ENCODE measurements around the gene TEC.

The TEC gene

GRCh38 chr4:48267574-48267973 is 2.1 kb downstream of the TEC start:
- no peak for DNase-seq

GRCh38 chr4:48266781-48267180 is 2.9 kb downstream of the TEC start:
- no peak for DNase-seq

DNA sequence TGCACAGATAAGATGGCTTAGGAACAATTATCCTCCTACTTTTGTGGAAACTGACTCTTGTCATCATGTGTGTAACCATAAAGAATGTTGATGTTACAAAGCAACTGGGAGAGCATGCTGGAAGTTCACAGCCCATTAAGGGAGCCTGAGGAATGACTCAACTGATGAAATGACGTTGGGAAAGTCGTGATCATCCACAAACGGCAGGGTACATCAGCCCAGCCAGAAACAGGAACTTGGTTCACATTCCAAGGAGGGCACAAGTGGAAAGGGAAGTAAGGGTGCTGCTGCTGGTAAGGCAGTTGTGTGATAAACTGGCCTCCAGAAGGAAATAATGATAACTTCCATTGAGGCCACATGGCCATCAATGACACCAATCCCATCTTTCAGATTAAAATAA is 6.7 kb downstream of the TEC start:
- no peak for DNase-seq

DNA sequence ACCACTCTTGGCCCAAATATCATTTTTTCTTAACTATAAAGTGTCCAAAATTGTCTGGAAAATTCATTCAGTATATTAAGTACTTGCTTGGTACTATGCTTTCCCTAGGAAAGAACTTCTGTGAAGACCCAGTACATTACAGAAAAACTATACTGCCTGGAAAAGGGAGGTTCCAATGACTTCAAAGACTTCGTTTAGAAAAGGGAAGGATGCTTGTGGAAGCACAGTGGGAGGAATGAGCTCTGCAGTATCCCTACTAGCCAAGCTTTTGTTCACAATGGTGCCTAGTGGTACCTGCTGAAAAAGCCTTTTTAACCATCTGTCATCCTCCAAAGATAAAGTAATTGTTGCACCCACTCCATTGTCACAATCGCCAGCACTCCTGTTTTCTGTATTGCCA is 7.2 kb downstream of the TEC start:
- no peak for DNase-seq

- no peak for DNase-seq
Observed at GRCh38 chr4:48261281-48261680, 8.4 kb downstream of the TEC start.

GRCh38 chr4:48259748-48260147 is 9.9 kb downstream of the TEC start:
- DNase-seq, result no peak

GRCh38 chr4:48258845-48259397 is 10.7 kb downstream of the TEC start:
- DNase-seq, result no peak

- DNase-seq, result no peak
Observed at GRCh38 chr4:48255959-48256342, 13.7 kb downstream of the TEC start.

- no peak for DNase-seq
Observed at GRCh38 chr4:48255072-48255958, 14.3 kb downstream of the TEC start.

DNA sequence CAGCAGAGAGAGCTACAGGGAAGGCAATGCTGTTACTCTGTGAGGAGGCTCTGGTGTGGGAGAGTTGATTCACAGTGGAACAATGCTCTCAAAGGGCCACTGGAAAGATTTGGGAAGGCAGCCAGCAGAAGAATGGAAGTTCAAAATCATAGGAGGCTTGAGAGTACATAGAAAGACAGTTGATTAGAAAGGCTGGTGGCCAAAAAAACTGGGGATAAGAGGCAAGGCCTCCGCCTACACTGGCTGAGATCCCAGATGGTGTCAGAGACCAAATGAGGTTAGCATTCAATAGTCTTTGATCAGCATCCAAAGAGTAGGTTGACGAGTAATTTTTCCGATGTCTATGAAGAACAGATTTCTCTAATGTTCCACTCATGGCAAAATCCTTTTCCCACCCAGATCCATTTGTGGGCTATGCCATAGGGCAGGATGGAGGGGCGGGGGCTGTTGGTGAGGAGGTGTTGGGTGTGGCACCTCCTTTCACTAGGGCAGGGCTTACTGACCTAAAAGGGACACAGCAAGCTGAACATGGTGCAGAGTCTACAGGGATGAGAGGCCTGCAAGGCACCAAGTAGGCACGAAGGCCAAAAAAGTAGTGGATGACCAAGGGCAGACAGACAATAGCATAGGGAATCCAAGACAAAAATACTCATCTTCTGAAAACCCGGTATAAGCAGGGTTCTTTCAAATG is 15.1 kb downstream of the TEC start:
- peak; percentile 95 for DNase-seq

DNA sequence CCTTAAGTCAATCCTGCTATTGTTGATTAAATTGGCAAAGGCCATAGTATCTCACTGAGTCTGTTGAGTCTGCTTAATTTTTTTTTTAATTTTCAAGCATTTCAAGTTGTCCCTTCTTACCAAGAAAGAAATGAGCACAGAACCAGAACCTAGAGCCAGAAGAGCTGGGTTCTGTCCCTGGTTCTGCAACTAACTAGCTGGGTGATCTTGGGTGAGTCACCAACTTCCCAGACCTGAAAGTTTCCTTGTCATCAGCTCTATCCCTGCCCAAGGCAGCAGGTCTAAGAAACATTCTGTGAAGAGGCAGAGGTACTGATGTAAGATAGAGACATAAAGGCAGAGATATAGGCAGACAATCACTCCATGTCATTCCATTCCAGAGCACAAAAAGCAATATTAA is 17.3 kb downstream of the TEC start:
- no peak for DNase-seq

GRCh38 chr4:48250980-48251379 is 18.7 kb downstream of the TEC start:
- DNase-seq, result no peak

DNA sequence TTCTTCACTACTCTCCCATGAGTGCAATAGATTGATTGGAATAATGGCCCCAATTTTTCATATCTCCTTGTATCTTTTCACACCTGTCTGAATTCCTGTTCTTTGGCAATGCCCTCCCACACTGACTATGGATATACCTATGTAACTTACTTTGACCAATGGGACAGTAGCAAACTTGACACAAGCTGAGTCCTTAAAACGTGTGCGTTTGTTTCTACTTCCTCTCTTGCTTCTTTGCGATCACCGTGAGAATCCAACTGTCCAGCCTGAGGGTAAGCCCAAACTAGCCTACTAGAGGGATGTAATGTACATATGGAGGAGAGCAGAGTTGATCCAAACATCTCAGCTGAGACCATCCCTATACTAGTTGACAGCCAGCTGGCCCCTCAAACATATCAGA is 19.3 kb downstream of the TEC start:
- DNase-seq, result no peak

- no peak for DNase-seq
Observed at GRCh38 chr4:48249378-48249777, 20.3 kb downstream of the TEC start.

GRCh38 chr4:48248559-48248953 is 21.1 kb downstream of the TEC start:
- DNase-seq, result no peak

DNA sequence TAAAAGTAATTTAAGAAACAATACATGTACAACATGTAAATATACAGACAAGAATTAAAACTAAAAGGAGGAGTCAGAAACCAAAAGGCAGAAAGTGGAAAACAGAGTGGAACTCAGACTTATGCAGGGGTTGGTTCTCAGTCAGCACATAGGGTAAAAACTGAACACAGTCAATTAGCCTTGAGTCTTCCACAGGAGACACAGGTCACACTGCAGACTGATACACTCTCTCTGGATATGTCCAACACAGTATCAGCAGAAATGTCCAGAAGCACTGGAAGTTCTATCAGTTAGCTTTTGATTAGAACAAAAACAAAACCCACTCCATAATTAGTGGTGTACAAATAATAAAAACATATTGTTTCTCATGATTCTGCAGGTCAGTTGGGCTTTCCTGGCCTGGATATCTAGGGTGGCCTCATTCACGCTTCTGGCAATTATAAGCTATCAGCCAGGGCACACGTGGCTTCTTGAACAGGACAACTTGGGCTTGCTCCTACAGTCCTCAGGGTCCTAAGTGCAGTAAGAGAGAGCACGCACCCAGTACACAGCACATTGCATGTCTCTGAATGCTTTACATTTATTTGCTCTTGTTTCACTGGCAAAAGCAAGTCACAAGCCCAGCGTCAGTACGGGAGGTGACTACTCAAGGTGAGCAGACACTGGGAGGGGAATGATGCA is 21.6 kb downstream of the TEC start:
- DNase-seq, result no peak

- DNase-seq, result no peak
Observed at GRCh38 chr4:48247142-48247877, 22.3 kb downstream of the TEC start.

DNA sequence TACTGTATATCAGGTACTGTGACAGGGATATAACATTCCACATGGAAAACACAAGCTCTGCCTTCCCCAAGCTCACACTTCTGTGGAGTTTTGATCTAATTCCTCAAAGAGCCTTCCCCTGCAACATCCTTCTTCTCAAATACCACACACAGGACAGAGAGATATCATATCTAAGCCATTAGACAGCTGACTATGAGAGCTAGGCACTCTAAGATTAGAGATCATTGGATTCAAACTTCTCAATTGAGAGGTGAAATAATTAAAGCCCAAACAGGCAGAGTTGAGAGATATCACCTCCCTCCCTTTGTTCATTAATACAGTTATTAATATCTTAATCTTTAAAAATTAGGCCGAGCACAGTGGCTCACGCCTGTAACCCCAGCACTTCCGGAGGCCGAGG is 25.0 kb downstream of the TEC start:
- DNase-seq, result no peak

DNA sequence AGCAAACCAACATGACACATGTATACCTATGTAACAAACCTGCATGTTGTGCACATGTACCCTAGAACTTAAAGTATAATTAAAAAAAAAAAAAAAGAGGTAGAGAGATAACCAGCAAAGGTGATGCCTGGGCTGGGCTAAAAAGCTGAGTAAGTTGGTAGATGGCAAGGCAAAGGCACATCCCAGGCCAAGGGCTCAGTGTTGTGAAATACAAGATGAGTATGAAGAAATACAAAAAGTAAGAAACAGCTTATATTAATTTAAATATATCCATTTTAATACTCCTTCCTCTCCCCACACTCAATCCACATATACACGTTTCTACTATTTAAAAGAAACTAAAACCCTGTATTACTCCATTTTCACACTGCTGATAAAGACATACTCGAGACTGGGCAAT is 25.8 kb downstream of the TEC start:
- DNase-seq, result no peak

- DNase-seq, result no peak
Observed at GRCh38 chr4:48243429-48243828, 26.2 kb downstream of the TEC start.

- DNase-seq, result no peak
Observed at GRCh38 chr4:48242511-48243195, 27.0 kb downstream of the TEC start.

- no peak for DNase-seq
Observed at GRCh38 chr4:48241731-48242130, 27.9 kb downstream of the TEC start.

Data from NCI-H1092 (cell line).